Naive thymus-derived CD8-positive, alpha-beta T cell (primary cell): ENCODE results near the gene SORBS2. TPM values are rescaled to one million over a fixed set of nuclear protein-coding genes. Genes with fewer than 3 reads are reported as not detected.
"Not testable (repeated sequence)": the region's sequence is repeated elsewhere in the genome, so short reads cannot be mapped to it uniquely, and the experiment has no call there.

Experiments
- ATAC-seq, 2 donors: fragments of 150-1000 bp; cut with Tn5 transposase in 1 of 2; sonication (Bioruptor Pico), chemical (Tn5 transposase) in 1 of 2; 1 replicate in 1 of 2; 2 replicates in 1 of 2; pipeline ENCODE4 v1.10.0; 2021; ENCODE audit warnings: mild to moderate bottlenecking in 2 of 2, moderate library complexity in 2 of 2
- POLR2A ChIA-PET: fragments of 350-600 bp; sonication (Branson Sonifier 250); formaldehyde crosslinking; loops from one replicate; lab custom pipeline; 2021; ENCODE audit warnings: antibody characterized with exemption; lab: Charles Lee
- DNase-seq, 10 donors: peaks; one replicate each; pipeline versions ENCODE4 v3.0.0 to v3.0.0-alpha.2; 2020 to 2022
- H3K27ac Mint-ChIP-seq, 10 donors: one replicate each; pipeline ENCODE4 v1.8.0; 2020 to 2022; ENCODE audit warnings: mild to moderate bottlenecking in 10 of 10, mixed read lengths in 10 of 10, moderate library complexity in 4 of 10, inconsistent platforms in 1 of 10
- H3K27me3 Mint-ChIP-seq, 5 donors: one replicate each; pipeline ENCODE4 v1.8.0; 2021 to 2022; ENCODE audit warnings: mixed read lengths in 5 of 5
- H3K36me3 Mint-ChIP-seq, 3 donors: one replicate each; pipeline ENCODE4 v1.8.0; 2020 to 2022; ENCODE audit warnings: mixed read lengths in 3 of 3, mild to moderate bottlenecking in 2 of 3, inconsistent platforms in 1 of 3
- H3K4me1 Mint-ChIP-seq, 4 donors: one replicate each; pipeline ENCODE4 v1.8.0; 2021 to 2022; ENCODE audit warnings: mixed read lengths in 4 of 4
- H3K4me3 Mint-ChIP-seq, 10 donors: one replicate each; pipeline ENCODE4 v1.8.0; 2020 to 2022; ENCODE audit warnings: mild to moderate bottlenecking in 10 of 10, mixed read lengths in 10 of 10, moderate library complexity in 6 of 10, inconsistent platforms in 1 of 10
- H3K9me3 Mint-ChIP-seq, 9 donors: one replicate each; pipeline ENCODE4 v1.8.0; 2020 to 2022; ENCODE audit warnings: mixed read lengths in 9 of 9, mild to moderate bottlenecking in 3 of 9, inconsistent platforms in 1 of 9, moderate library complexity in 1 of 9
- polyA plus RNA-seq, 3 donors: library from polyadenylated mRNA; unstranded; fragments of 300-500 nt; fragmentation: Illumina TruSeq; gene quantifications; one replicate each; pipeline ENCODE4 v1.2.3, GENCODE V29; 2021
- total RNA-seq, 8 experiments: library from RNA in 2 of 8; stranded (reverse) in 2 of 8; gene quantifications; one replicate each; pipeline ENCODE4 v1.2.3 and lab custom pipeline; 2021 to 2026

The SORBS2 gene
- total and polyA plus RNA-seq, 5 experiments from 2014 or later: 1.4 TPM; not detected in 4

GRCh38 chr4:185708348-185708747, 103.6 kb downstream of the SORBS2 start:
- H3K9me3 Mint-ChIP-seq: peaks cover 0 to 6% (median 0%) of the 10 kb centered on the region in 9 donors
- H3K4me3 Mint-ChIP-seq: no peak overlapping the region
- H3K27ac Mint-ChIP-seq: no peak overlapping the region
- H3K36me3 Mint-ChIP-seq: no peaks in the 10 kb centered on the region
- POLR2A ChIA-PET: no interaction called here
- DNase-seq: no peak
- no peak for ATAC-seq
- peaks cover 0 to 3% (median 0%) of the 10 kb centered on the region in 4 donors for H3K4me1 Mint-ChIP-seq
- H3K27me3 Mint-ChIP-seq: peaks cover 12 to 27% (median 19%) of the 10 kb centered on the region in 5 donors

GRCh38 chr4:185707622-185708021, 104.4 kb downstream of the SORBS2 start:
- not testable (repeated sequence) for H3K4me1 Mint-ChIP-seq

GRCh38 chr4:185702147-185702663, 109.8 kb downstream of the SORBS2 start:
- no peak overlapping the region for H3K4me3 Mint-ChIP-seq
- no peak overlapping the region for H3K27ac Mint-ChIP-seq
- no peaks in the 10 kb centered on the region for H3K36me3 Mint-ChIP-seq
- H3K4me1 Mint-ChIP-seq: no peaks in the 10 kb centered on the region
- POLR2A ChIA-PET: no interaction called here
- DNase-seq (no peak), ATAC-seq (no peak)
- H3K27me3 Mint-ChIP-seq: peaks cover 0 to 19% (median 7%) of the 10 kb centered on the region in 5 donors
- H3K9me3 Mint-ChIP-seq: peaks cover 0 to 4% (median 0%) of the 10 kb centered on the region in 9 donors

More at GRCh38 chr4:185707622-185708021, 104.4 kb downstream of the SORBS2 start:
- H3K4me3 Mint-ChIP-seq, H3K27ac Mint-ChIP-seq, POLR2A ChIA-PET, H3K9me3 Mint-ChIP-seq, ATAC-seq, H3K36me3 Mint-ChIP-seq, DNase-seq: not testable (repeated sequence)
- H3K27me3 Mint-ChIP-seq: peaks cover 4 to 20% (median 11%) of the 10 kb centered on the region in 5 donors

GRCh38 chr4:185700630-185701029, 111.4 kb downstream of the SORBS2 start:
- Mint-ChIP-seq H3K9me3 (peaks cover 0 to 4% (median 0%) of the 10 kb centered on the region in 9 donors), H3K27ac (no peak overlapping the region)

GRCh38 chr4:185700048-185700447, 111.9 kb downstream of the SORBS2 start:
- POLR2A ChIA-PET: no interaction called here
- no peak overlapping the region for H3K27ac Mint-ChIP-seq
- peaks cover 0 to 4% (median 0%) of the 10 kb centered on the region in 9 donors for H3K9me3 Mint-ChIP-seq
- no peaks in the 10 kb centered on the region for H3K36me3 Mint-ChIP-seq
- no peaks in the 10 kb centered on the region for H3K4me1 Mint-ChIP-seq
- no peak overlapping the region for H3K4me3 Mint-ChIP-seq
- H3K27me3 Mint-ChIP-seq: peaks cover 2 to 20% (median 5%) of the 10 kb centered on the region in 5 donors
- ATAC-seq (no peak), DNase-seq (no peak)

More at GRCh38 chr4:185700630-185701029, 111.4 kb downstream of the SORBS2 start:
- Mint-ChIP-seq H3K27me3 (peaks cover 2 to 20% (median 4%) of the 10 kb centered on the region in 5 donors), H3K4me3 (no peak overlapping the region), H3K4me1 (no peaks in the 10 kb centered on the region), H3K36me3 (no peaks in the 10 kb centered on the region)
- POLR2A ChIA-PET: no interaction called here
- ATAC-seq (no peak), DNase-seq (no peak)

- Mint-ChIP-seq H3K36me3 (no peaks in the 10 kb centered on the region), H3K4me1 (no peaks in the 10 kb centered on the region), H3K4me3 (no peak overlapping the region), H3K27ac (no peak overlapping the region), H3K9me3 (no peaks in the 10 kb centered on the region), H3K27me3 (peaks cover 4 to 25% (median 9%) of the 10 kb centered on the region in 5 donors)
- no peak for DNase-seq
- ATAC-seq: no peak
- POLR2A ChIA-PET: no interaction called here
Measured at GRCh38 chr4:185697488-185697887, 114.5 kb downstream of the SORBS2 start.

GRCh38 chr4:185695743-185696142, 116.3 kb downstream of the SORBS2 start:
- H3K27ac Mint-ChIP-seq: no peak overlapping the region
- ATAC-seq (no peak), DNase-seq (no peak)
- no peaks in the 10 kb centered on the region for H3K4me1 Mint-ChIP-seq
- H3K36me3 Mint-ChIP-seq: no peaks in the 10 kb centered on the region
- no peak overlapping the region for H3K4me3 Mint-ChIP-seq
- POLR2A ChIA-PET: no interaction called here
- peaks cover 1 to 12% (median 7%) of the 10 kb centered on the region in 5 donors for H3K27me3 Mint-ChIP-seq
- H3K9me3 Mint-ChIP-seq: no peaks in the 10 kb centered on the region

- DNase-seq (no peak), ATAC-seq (no peak)
- POLR2A ChIA-PET: no interaction called here
- no peak overlapping the region for H3K27ac Mint-ChIP-seq
- no peaks in the 10 kb centered on the region for H3K36me3 Mint-ChIP-seq
- no peaks in the 10 kb centered on the region for H3K9me3 Mint-ChIP-seq
- H3K4me3 Mint-ChIP-seq: no peak overlapping the region
- peaks cover 3 to 17% (median 7%) of the 10 kb centered on the region in 5 donors for H3K27me3 Mint-ChIP-seq
- H3K4me1 Mint-ChIP-seq: no peaks in the 10 kb centered on the region
Measured at GRCh38 chr4:185693548-185694215, 118.3 kb downstream of the SORBS2 start.

- POLR2A ChIA-PET: no interaction called here
- Mint-ChIP-seq H3K27me3 (peaks cover 4 to 17% (median 7%) of the 10 kb centered on the region in 5 donors), H3K27ac (no peak overlapping the region), H3K36me3 (no peaks in the 10 kb centered on the region), H3K4me1 (no peaks in the 10 kb centered on the region), H3K4me3 (no peak overlapping the region), H3K9me3 (no peaks in the 10 kb centered on the region)
- no peak for ATAC-seq
- no peak for DNase-seq
Measured at GRCh38 chr4:185689407-185689806, 122.6 kb downstream of the SORBS2 start.

GRCh38 chr4:185685804-185686203, 126.2 kb downstream of the SORBS2 start:
- no peaks in the 10 kb centered on the region for H3K9me3 Mint-ChIP-seq
- H3K27me3 Mint-ChIP-seq: peaks cover 0 to 9% (median 6%) of the 10 kb centered on the region in 5 donors
- no peak overlapping the region for H3K4me3 Mint-ChIP-seq
- ATAC-seq: no peak
- no peaks in the 10 kb centered on the region for H3K36me3 Mint-ChIP-seq
- no peaks in the 10 kb centered on the region for H3K4me1 Mint-ChIP-seq
- no peak for DNase-seq
- POLR2A ChIA-PET: no interaction called here
- no peak overlapping the region for H3K27ac Mint-ChIP-seq

- ATAC-seq (no peak), DNase-seq (no peak)
- Mint-ChIP-seq H3K4me3 (no peak overlapping the region), H3K4me1 (no peaks in the 10 kb centered on the region), H3K9me3 (no peaks in the 10 kb centered on the region), H3K27me3 (peaks cover 4 to 12% (median 9%) of the 10 kb centered on the region in 5 donors), H3K27ac (no peak overlapping the region), H3K36me3 (no peaks in the 10 kb centered on the region)
- POLR2A ChIA-PET: no interaction called here
Measured at GRCh38 chr4:185683896-185684295, 128.1 kb downstream of the SORBS2 start.

- no peak for ATAC-seq
- H3K9me3 Mint-ChIP-seq: no peaks in the 10 kb centered on the region
Measured at GRCh38 chr4:185683222-185683621, 128.8 kb downstream of the SORBS2 start.

GRCh38 chr4:185682236-185682635, 129.8 kb downstream of the SORBS2 start:
- Mint-ChIP-seq H3K4me3 (no peak overlapping the region), H3K36me3 (no peaks in the 10 kb centered on the region), H3K27me3 (peaks cover 4 to 12% (median 7%) of the 10 kb centered on the region in 5 donors), H3K9me3 (peaks cover 0 to 2% (median 0%) of the 10 kb centered on the region in 9 donors), H3K27ac (no peak overlapping the region), H3K4me1 (no peaks in the 10 kb centered on the region)
- no peak for DNase-seq
- no peak for ATAC-seq
- POLR2A ChIA-PET: no interaction called here

More at GRCh38 chr4:185683222-185683621, 128.8 kb downstream of the SORBS2 start:
- DNase-seq: no peak
- Mint-ChIP-seq H3K27ac (no peak overlapping the region), H3K4me1 (no peaks in the 10 kb centered on the region), H3K4me3 (no peak overlapping the region), H3K27me3 (peaks cover 4 to 12% (median 9%) of the 10 kb centered on the region in 5 donors), H3K36me3 (no peaks in the 10 kb centered on the region)
- POLR2A ChIA-PET: no interaction called here
